HT1080 (cell line): ENCODE data around the gene UNC5B. TPM values are rescaled to one million over a fixed set of nuclear protein-coding genes. Genes with fewer than 3 reads are reported as not detected.

Source experiments
- DNase-seq: peaks from one replicate; pipeline ENCODE4 v3.0.0-alpha.2; 2015; ENCODE audit warnings: low read depth
- total RNA-seq: library from RNA; depleted of rRNA; stranded (reverse); fragments of >200 nt; shearing (Covaris generic); gene quantifications from 2 replicates; pipeline ENCODE4 v1.2.3, GENCODE V29; 2014

Gene UNC5B
- total RNA-seq, 1 experiment from 2014 or later, result 2.9 TPM

- DNase-seq, result no peak
Observed at GRCh38 chr10:71253981-71254818, 41.8 kb downstream of the UNC5B start.

GRCh38 chr10:71254834-71255549, 42.6 kb downstream of the UNC5B start:
- no peak for DNase-seq

GRCh38 chr10:71255550-71255807, 43.1 kb downstream of the UNC5B start:
- no peak for DNase-seq

GRCh38 chr10:71255808-71256660, 43.7 kb downstream of the UNC5B start:
- peak; percentile 86 for DNase-seq

- no peak for DNase-seq
Observed at GRCh38 chr10:71256661-71257318, 44.4 kb downstream of the UNC5B start.

DNA sequence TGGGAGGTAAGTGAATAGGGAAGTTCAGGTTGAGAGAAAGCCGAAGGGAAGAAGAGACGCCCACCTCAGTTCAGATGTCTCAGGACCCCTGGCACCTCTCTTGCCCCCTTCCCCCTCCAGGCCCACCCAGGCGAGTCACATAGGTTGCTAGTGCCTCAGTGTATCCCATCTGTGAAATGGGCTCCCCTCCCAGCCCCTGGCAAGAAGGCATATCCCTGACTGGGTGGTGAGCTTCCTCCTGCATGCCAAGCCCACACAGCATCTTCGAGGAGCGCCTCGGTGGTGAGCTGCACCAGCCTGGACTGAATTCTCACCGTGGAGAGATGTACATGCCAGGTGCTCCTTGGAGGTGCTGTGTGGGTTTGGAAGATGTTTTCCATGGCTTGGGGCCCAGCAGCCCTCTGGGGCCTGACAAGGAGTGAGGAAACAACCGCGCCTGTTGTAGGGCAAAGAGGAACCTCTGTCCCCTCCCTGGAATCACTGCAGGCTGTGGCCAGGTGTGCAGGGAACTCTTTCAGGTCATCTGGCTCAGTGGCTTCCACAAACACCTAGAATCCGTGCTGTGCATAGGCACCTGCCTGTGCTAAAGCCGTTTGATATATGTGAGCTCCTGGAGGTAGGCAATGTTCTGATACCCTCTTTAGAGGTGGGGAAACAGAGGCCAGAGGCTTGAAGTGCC, 45.1 kb downstream of the UNC5B start:
- no peak for DNase-seq

DNA sequence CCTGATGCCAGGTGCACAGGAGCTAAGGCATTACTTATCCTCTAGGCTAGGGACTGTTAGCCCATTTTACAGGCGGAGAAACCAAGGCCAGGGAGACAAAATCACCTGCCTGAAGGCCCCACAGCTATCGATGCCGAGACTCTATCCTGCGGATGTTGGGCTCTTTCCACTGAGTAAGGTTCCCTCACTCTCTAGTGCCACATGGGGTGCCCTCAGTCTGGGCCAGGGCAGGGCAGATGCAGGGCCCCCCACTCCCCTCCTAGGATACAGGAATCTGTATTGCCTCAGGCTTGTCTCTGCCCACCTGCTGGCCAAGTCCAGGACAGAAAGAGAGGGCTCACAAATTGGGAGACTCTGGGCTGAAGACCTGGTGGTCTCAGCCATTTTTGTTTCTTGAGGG, 45.7 kb downstream of the UNC5B start:
- DNase-seq, result no peak

DNA sequence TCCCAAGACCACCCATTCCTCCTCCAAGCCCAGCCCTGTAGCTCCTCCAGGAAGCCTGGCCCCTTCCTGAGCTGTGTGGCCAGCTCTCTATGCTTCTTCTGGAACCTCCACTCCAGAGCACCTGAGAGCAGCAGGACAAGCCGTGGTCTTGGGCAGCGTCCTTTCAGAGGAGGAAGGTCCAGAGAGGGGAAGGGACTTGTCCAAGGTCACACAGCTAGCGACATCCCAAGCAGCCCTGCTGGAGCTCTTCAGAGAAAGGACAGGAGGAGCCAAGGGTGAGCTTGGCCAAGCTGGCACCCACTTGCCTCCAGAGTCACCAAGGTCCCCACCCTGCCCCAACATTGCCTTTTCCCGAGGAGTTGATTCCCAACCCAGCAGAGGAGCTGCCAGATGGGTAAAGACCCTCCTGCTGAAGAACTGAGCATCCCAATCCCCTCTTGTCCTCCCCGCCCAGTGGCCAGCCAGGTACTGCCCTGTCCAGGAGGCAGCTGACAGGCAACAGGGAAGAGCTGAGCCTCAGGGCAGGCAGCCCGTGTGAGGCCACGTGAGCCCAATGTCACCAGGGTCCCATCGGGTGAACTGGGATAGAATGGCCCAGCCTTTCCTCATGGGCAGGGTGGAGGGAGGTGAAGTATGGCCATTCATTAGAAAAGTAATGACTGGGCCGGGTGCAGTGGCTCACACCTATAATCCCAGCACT, 46.2 kb downstream of the UNC5B start:
- DNase-seq, result no peak

DNA sequence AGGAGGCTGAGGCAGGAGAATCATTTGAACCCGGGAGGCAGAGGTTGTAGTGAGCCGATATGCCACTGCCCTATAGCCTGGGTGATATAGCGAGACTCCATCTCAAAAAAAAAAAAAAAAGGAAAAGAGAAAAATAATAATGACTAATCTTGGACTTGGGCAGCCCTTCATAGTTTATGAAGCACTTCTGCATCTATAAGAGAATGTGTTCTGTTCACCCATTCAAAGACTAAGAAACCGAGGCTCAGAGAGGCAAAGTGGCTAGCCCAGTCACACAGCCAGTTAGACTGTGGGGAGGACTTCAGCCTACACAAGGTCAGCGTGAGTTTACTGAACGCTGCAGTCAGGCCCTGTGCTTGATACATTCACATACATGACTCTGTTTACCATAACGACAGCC, 46.9 kb downstream of the UNC5B start:
- DNase-seq, result no peak

- DNase-seq, result no peak
Observed at GRCh38 chr10:71259815-71260501, 47.6 kb downstream of the UNC5B start.

- peak; percentile 63 for DNase-seq
Observed at GRCh38 chr10:71260622-71261325, 48.4 kb downstream of the UNC5B start.

DNA sequence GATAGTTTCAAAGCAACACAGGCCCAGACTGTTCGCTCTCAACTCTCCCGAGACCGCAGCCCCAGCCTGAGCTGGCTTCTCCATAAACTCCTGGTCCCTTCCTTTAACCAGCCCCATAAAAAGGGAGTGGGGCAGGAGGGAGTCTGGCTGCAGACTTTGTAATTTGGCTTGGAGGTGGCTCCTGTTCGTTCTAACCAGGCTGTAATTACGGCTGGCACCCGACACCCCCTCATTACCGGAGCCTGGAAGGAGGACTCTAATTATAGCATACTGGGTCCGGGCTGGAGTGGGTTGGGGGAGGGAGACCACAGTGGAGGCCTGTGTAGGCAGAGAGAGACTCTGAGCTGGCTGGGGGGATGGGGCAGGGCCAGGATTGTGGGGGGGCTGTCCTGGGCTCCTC, 49.7 kb downstream of the UNC5B start:
- no peak for DNase-seq

DNA sequence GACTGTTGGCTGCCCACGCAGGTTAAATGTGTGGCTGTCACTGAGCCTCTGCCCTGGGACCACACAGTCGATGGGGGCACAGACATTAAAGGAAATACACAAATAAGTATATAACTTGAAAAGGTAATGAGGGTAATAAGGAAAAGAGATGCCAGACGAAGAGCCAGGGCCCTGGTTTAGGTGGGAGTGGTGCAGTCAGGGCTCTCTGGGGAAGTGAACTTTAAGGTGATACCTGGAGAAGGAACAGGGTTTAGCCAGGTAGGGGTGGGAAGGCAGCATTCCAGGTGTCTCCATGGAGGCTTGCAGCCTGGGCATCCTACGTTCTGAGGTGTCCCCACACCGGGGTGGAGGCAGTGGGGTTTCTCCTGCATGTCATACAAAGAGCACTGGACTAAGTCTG, 50.4 kb downstream of the UNC5B start:
- DNase-seq, result no peak

DNA sequence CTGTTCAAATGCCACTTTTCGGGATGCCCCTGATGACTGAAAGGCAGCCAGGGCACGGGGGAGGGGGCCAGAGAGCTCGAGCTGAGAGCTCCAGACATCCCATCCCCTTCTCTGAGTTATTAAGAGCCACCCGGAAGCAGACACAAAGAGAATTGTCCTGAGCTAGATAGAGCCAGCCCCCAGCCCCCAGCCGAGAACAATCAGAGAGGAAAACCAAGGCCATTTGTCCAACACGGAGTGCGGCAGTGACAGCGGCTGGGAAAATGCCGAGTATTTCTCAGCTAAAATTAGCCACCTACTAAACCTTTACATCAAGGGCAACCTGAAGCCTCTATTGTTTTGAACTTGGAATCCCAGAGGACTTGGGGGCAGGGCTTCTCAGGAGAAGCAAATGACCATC, 51.0 kb downstream of the UNC5B start:
- DNase-seq, result no peak

DNA sequence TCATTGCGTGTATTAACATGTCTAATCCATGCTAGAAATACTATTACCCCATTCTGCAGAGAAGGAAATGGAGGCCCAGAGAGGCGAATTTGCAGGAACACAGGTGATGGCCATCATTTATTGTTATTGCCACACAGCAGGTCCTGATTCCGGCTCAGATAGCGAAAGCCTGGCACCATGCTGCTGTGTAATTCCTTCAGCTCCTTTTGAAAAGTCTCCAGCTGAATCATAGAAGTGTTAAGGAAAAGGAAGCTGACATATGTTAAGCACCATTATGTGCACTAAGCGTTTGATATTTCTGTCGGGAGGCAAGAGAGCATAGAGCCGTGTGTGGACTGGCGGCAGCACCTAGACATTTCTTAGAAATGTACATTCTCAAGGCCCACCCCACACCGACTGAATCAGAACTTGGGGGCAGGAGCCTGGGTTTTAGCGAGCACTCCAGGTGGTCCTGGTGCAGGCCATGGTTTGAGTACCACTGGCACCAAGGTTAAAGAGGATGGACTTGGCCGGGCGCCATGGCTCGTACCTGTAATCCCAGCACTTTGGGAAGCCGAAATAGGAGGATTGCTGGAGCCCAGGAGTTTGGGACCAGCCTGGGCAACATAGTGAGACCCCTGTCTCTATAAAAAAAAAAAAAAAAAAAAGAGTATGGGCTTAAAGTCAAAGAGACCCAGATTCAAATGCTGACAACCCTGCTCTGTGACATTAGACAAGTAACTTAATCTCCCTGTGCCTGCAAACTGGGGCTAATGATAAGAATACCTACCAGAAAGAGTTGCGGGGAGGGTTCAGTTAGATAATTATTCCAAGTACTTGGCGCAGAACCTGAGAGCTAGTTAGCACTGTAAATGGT, 52.2 kb downstream of the UNC5B start:
- no peak for DNase-seq

DNA sequence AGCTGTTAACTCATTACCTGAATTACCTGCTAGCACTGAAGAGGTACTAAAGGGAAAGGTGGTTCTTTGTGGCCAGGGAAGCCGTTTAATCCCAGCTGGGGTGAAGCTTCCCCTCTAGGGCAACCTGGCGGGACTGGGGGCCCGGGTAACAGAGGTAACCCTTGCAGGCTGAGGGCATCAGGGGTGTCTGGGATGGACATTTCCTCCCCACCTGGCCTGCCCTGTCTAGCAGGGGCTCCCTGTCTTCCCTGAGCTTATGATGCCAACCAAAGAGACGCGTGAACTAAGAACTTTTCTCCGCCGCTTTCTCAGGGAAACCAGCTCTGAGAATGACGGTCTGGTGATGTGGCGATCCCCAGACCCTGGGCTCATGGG, 52.8 kb downstream of the UNC5B start:
- DNase-seq, result no peak

DNA sequence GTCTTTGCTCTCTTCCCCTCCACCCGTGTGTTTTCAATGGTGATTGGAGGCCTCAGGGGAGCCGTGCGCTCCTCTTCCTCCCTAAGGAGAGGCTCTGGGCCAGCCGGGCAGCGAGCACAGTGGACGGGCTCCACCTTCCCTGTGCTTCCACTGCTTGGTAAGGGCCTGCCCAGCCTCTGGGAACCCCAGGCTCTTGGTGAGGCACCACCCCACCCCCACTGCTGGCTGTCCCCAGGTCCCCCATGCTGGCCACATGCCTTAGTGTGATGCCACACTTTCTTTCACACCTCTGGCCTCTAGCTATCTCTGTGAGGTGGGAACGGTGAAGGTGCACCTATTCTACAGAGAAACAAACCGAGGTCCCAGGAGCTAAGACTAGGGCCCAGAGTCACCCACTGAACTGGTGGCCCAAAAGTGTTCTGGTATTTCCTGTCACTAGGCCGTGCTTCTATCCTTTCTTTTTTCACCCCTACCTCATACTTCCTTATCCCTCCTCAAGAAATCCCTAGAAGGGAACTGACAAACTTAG, 53.3 kb downstream of the UNC5B start:
- DNase-seq, result no peak
